Activated naive CD8-positive, alpha-beta T cell treated with anti-CD3 and anti-CD28 coated beads for 36 hours (primary cell): ENCODE data around the gene RFFL. TPM values are rescaled to one million over a fixed set of nuclear protein-coding genes. Genes with fewer than 3 reads are reported as not detected.
A peak's percentile ranks its signal among the peaks of the same experiment; 100 is the strongest.

Experiments used
- DNase-seq: peaks from one replicate; pipeline ENCODE4 v3.0.0; 2021
- H3K27ac Mint-ChIP-seq: one replicate; pipeline ENCODE4 v1.8.0; 2022; ENCODE audit warnings: mild to moderate bottlenecking, moderate library complexity, mixed read lengths
- H3K27me3 Mint-ChIP-seq: one replicate; pipeline ENCODE4 v1.8.0; 2022; ENCODE audit warnings: mild to moderate bottlenecking, mixed read lengths
- H3K36me3 Mint-ChIP-seq: one replicate; pipeline ENCODE4 v1.8.0; 2021; ENCODE audit warnings: mild to moderate bottlenecking, mixed read lengths
- H3K4me1 Mint-ChIP-seq: one replicate; pipeline ENCODE4 v1.8.0; 2021; ENCODE audit warnings: mixed read lengths
- H3K4me3 Mint-ChIP-seq: one replicate; pipeline ENCODE4 v1.8.0; 2022; ENCODE audit warnings: mild to moderate bottlenecking, moderate library complexity, mixed read lengths
- H3K9me3 Mint-ChIP-seq: one replicate; pipeline ENCODE4 v1.8.0; 2022; ENCODE audit warnings: mixed read lengths
- total RNA-seq, 2 experiments: library from RNA; stranded (reverse); gene quantifications; one replicate each; pipeline ENCODE4 v1.2.3, GENCODE V29; 2021

Gene RFFL
- total RNA-seq, 2 experiments from 2014 or later, result 9.6 to 10.3 TPM

- Mint-ChIP-seq H3K4me1 (peaks cover 56% of the 10 kb centered on the region), H3K27ac (peak overlapping the region; percentile 89), H3K9me3 (no peaks in the 10 kb centered on the region), H3K36me3 (peaks cover 2% of the 10 kb centered on the region), H3K4me3 (peak overlapping the region; percentile 84), H3K27me3 (no peaks in the 10 kb centered on the region)
- peak; percentile 29 for DNase-seq
These were observed 24.3 kb upstream of the RFFL start for GRCh38 chr17:35087731-35088355.

DNA sequence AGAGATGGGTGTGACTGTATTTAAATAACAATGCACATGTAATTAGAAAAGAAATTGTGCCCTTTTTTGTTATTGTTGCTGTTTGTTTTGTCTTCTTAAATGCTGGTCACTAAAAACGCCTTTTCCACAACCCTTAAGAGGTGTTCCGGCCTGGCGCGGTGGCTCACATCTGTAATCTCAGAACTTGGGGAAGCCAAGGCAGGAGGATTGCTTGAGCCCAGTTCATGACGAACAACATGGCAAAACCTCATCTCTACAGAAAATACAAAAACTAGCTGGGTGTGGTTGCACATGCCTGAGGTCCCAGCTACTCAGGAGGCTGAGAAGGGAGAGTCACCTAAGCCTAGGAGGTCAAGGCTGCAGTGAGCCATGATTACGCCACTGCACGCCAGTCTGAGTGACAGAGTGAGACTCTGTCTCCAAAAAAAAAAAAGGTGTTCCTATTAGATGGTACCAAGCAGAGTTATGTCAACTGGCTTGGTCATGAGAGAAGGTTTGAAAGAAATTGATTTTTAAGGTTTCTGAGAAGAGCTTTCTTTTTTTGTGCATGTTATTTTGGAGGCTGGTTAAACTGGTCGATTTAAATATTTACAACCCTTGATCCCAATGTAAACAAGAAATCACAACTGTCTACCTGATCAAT, 23.5 kb upstream of the RFFL start:
- Mint-ChIP-seq H3K27ac (peak overlapping the region; percentile 89), H3K4me3 (peak overlapping the region; percentile 84), H3K36me3 (peaks cover 2% of the 10 kb centered on the region), H3K4me1 (peaks cover 64% of the 10 kb centered on the region), H3K27me3 (no peaks in the 10 kb centered on the region), H3K9me3 (no peaks in the 10 kb centered on the region)
- DNase-seq, result no peak

DNA sequence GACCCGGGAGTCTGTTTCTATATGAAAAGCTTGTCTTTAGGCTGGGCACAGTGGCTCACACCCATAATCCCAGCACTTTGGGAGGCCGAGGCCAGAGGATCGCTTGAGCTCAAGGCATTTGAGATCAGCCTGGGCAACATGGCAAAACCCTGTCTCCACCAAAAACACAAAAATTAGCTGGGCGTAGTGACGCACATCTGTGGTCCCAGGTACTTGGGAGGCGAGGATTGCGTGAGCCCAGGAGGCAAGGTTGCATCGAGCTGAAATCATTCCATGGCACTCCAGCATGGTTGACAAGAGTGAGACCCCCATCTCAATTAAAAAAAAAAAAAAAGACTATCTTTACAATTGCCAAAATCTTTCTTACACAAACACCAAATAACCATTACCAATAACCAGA, 22.7 kb upstream of the RFFL start:
- Mint-ChIP-seq H3K27me3 (no peaks in the 10 kb centered on the region), H3K27ac (no peak overlapping the region), H3K4me3 (no peak overlapping the region), H3K36me3 (peaks cover 2% of the 10 kb centered on the region), H3K9me3 (no peaks in the 10 kb centered on the region), H3K4me1 (peaks cover 70% of the 10 kb centered on the region)
- no peak for DNase-seq

GRCh38 chr17:35084987-35085386, 21.5 kb upstream of the RFFL start:
- Mint-ChIP-seq H3K9me3 (no peaks in the 10 kb centered on the region), H3K4me3 (no peak overlapping the region), H3K27me3 (no peaks in the 10 kb centered on the region), H3K4me1 (peaks cover 74% of the 10 kb centered on the region), H3K36me3 (peaks cover 4% of the 10 kb centered on the region), H3K27ac (no peak overlapping the region)
- no peak for DNase-seq

- Mint-ChIP-seq H3K9me3 (no peaks in the 10 kb centered on the region), H3K27me3 (no peaks in the 10 kb centered on the region), H3K27ac (no peak overlapping the region), H3K4me1 (peaks cover 69% of the 10 kb centered on the region), H3K36me3 (peaks cover 6% of the 10 kb centered on the region), H3K4me3 (no peak overlapping the region)
- no peak for DNase-seq
These were observed 19.6 kb upstream of the RFFL start for GRCh38 chr17:35083071-35083470.

GRCh38 chr17:35082073-35082657, 18.7 kb upstream of the RFFL start:
- H3K4me1 Mint-ChIP-seq, result peaks cover 67% of the 10 kb centered on the region

DNA sequence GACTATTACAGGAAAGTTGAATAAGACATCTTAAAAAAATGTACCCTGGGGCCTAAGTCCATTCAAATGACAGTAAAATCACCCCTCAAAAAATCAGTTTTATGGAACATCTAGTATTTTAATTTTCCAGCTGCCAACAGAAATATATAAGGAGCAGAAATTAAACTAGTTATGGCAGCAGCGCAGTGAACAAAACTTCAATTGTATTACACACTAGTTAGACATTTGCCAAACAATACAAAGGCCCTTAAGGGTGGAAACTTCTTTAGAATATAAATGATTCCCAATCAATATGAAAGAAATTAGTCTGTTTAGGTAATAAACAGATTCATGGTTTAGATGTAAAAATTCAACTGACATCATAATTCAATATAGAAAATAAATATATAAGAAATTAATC, 18.1 kb upstream of the RFFL start:
- Mint-ChIP-seq H3K36me3 (peaks cover 6% of the 10 kb centered on the region), H3K27ac (no peak overlapping the region), H3K4me1 (peaks cover 65% of the 10 kb centered on the region), H3K27me3 (no peaks in the 10 kb centered on the region), H3K4me3 (no peak overlapping the region), H3K9me3 (no peaks in the 10 kb centered on the region)
- no peak for DNase-seq

More at GRCh38 chr17:35082073-35082657, 18.7 kb upstream of the RFFL start:
- no peak for DNase-seq
- H3K4me3 Mint-ChIP-seq, result peak overlapping the region; percentile 32
- H3K36me3 Mint-ChIP-seq, result peaks cover 6% of the 10 kb centered on the region
- H3K27ac Mint-ChIP-seq, result peak overlapping the region; percentile 61
- no peaks in the 10 kb centered on the region for H3K9me3 Mint-ChIP-seq
- H3K27me3 Mint-ChIP-seq, result no peaks in the 10 kb centered on the region

DNA sequence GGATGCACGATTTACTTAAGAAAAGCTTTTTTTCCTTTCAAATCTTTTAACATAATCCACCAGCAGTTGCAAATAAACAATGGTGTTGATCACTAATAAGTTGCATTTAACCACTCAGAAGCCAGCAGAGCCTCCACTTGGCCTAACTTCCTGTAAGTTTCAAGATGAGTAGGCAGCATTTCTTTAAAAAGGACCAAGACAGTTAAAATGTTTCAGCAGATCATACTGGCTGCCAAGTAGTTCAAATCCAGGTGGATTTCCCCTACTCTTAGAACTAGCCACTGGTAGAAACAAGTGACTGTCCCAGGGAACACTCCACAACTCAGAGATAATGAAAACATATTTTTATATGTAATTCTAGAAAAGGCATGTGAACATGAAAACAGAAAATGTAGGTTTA, 17.0 kb upstream of the RFFL start:
- no peak overlapping the region for H3K4me3 Mint-ChIP-seq

GRCh38 chr17:35079547-35080423, 16.3 kb upstream of the RFFL start:
- Mint-ChIP-seq H3K36me3 (peaks cover 4% of the 10 kb centered on the region), H3K4me1 (peaks cover 61% of the 10 kb centered on the region), H3K9me3 (no peaks in the 10 kb centered on the region), H3K4me3 (no peak overlapping the region), H3K27ac (no peak overlapping the region), H3K27me3 (no peaks in the 10 kb centered on the region)
- no peak for DNase-seq

More for the DNA sequence above, 17.0 kb upstream of the RFFL start:
- Mint-ChIP-seq H3K27me3 (no peaks in the 10 kb centered on the region), H3K36me3 (peaks cover 6% of the 10 kb centered on the region), H3K4me1 (peaks cover 61% of the 10 kb centered on the region), H3K9me3 (no peaks in the 10 kb centered on the region), H3K27ac (peak overlapping the region; percentile 39)
- DNase-seq, result no peak

DNA sequence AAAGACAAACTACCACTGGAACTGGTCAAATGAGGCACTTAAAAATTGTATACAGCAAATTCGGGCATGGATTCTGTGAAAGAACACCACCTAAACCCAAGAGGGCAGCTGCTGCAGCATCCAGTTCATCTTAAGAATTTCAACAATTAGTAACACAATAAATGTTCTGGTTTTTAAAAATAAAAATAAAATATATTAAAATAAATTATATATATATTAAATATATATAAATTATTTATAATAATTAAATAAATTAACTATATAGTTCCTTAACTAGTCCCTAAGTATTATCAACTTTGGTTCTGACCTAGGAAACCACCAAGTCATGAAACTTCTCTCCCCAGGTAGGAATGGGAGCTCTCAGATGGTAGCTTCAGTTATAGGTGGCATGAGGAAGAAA, 13.4 kb upstream of the RFFL start:
- H3K36me3 Mint-ChIP-seq, result peaks cover 5% of the 10 kb centered on the region
- H3K4me3 Mint-ChIP-seq, result no peak overlapping the region
- no peak overlapping the region for H3K27ac Mint-ChIP-seq
- H3K9me3 Mint-ChIP-seq, result no peaks in the 10 kb centered on the region
- H3K27me3 Mint-ChIP-seq, result no peaks in the 10 kb centered on the region
- H3K4me1 Mint-ChIP-seq, result peaks cover 69% of the 10 kb centered on the region
- no peak for DNase-seq

DNA sequence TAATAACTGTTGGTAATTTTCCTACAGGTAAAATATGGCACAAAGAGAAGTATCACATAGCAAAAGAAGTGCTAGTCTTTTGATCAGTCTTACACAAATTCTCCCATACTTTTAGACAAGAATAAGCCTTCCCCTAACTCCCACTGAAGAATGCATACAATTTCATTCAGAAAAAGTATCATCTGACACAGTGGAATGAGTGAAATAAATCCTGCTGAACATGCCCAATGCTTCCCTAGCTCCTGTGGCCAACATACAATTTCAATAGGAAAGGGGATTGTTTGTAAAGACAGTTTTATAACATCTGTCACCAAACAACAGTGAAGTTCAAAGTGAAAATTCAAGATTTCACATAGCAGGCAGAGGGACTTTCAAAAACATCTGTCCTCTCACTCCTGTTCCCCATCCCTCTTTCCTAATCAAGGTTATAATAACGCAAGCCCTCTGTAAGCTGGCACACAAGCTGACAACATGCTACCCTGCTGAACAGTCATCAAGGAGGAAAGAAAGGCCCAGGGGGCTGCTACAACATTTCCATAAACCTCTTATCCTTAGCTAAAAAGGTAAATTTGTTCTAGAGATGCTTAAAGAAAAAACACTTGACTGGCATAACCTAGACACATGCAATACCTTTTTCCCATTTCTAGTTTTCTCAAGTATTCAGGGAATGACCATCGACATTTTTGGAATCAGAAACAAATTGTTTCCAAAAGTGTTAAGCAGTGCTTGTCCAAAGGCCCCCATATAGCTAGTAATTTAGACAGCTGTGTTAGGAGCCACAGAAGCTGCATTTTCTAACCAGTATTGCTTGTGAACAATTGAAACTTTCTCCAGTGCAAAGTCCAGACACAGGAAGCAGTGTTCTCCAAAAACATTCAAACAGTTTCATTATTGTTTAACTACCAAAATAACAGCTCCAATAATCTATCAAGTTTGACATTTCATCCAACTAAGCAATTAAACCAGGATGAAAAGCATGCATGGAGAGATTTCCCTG, 11.5 kb upstream of the RFFL start:
- DNase-seq, result no peak
- H3K4me3 Mint-ChIP-seq, result no peak overlapping the region
- peaks cover 55% of the 10 kb centered on the region for H3K4me1 Mint-ChIP-seq
- H3K27ac Mint-ChIP-seq, result peak overlapping the region; percentile 72
- peaks cover 4% of the 10 kb centered on the region for H3K36me3 Mint-ChIP-seq
- no peaks in the 10 kb centered on the region for H3K9me3 Mint-ChIP-seq
- H3K27me3 Mint-ChIP-seq, result no peaks in the 10 kb centered on the region

- peak; percentile 11 for DNase-seq
- H3K27ac Mint-ChIP-seq, result peak overlapping the region; percentile 86
- peaks cover 49% of the 10 kb centered on the region for H3K4me1 Mint-ChIP-seq
- no peaks in the 10 kb centered on the region for H3K27me3 Mint-ChIP-seq
- no peaks in the 10 kb centered on the region for H3K9me3 Mint-ChIP-seq
- peaks cover 2% of the 10 kb centered on the region for H3K36me3 Mint-ChIP-seq
- no peak overlapping the region for H3K4me3 Mint-ChIP-seq
These were observed 10.6 kb upstream of the RFFL start for GRCh38 chr17:35073991-35074627.

- H3K36me3 Mint-ChIP-seq, result peaks cover 2% of the 10 kb centered on the region
- peak; percentile 11 for DNase-seq
- H3K4me3 Mint-ChIP-seq, result no peak overlapping the region
- H3K27me3 Mint-ChIP-seq, result no peaks in the 10 kb centered on the region
- peak overlapping the region; percentile 86 for H3K27ac Mint-ChIP-seq
- peaks cover 52% of the 10 kb centered on the region for H3K4me1 Mint-ChIP-seq
- H3K9me3 Mint-ChIP-seq, result no peaks in the 10 kb centered on the region
These were observed 9.8 kb upstream of the RFFL start for GRCh38 chr17:35073183-35073790.
